ENCODE results near the gene LNX1.
A peak's percentile ranks its signal among the peaks of the same experiment; 100 is the strongest.

LNX1 gene

GRCh38 chr4:53455766-53456165 lies 135.5 kb downstream of the LNX1 start:
- peaks cover 9% of the 10 kb centered on the region for H3K36me3 ChIP-seq (replicated peaks)
- H3K27me3 ChIP-seq (replicated peaks), result no peaks in the 10 kb centered on the region
- TF ChIP-seq CTCF (IDR thresholded peaks at IDR 0.05; ENCODE audit: low read depth, low read length, missing control alignments), result no peak
- no peak overlapping the region for H3K27ac ChIP-seq
- no peak overlapping the region for H3K4me3 ChIP-seq (ENCODE audit: low read depth, low read length)
- in situ Hi-C loops (cut with HindIII; ENCODE audit: low pct_ligation_motif_present, low sequenced_read_pairs), result no loop called here
- no peak for DNase-seq

DNA sequence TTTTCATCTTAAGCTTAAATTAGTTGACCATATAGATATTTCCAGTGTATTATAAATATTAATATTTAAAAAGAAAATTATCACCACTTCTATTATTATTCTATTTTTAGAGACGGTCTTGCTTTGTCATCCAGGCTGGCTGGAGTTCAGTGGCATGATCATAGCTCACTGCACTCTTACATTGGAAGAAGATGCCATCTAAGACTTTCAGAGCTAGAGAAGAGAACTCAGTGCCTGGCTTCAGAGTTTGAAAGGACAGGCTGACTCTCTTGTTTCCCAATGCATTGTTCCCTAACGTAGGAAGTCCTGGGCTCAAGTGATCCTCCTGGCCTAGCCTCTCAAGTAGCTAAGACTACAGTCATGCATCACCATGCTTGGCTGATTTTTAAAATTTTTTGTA lies 137.9 kb downstream of the LNX1 start:
- no peak for TF ChIP-seq CTCF (IDR thresholded peaks at IDR 0.05; ENCODE audit: low read depth, low read length, missing control alignments)
- Histone ChIP-seq H3K27ac (no peak overlapping the region), H3K36me3 (replicated peaks) (peaks cover 9% of the 10 kb centered on the region), H3K4me3 (ENCODE audit: low read depth, low read length) (no peak overlapping the region), H3K27me3 (replicated peaks) (no peaks in the 10 kb centered on the region)
- no peak for DNase-seq
- in situ Hi-C loops (cut with HindIII; ENCODE audit: low pct_ligation_motif_present, low sequenced_read_pairs), result no loop called here

GRCh38 chr4:53450773-53451172 lies 140.5 kb downstream of the LNX1 start:
- Histone ChIP-seq H3K27me3 (replicated peaks) (no peaks in the 10 kb centered on the region), H3K27ac (no peak overlapping the region), H3K4me3 (ENCODE audit: low read depth, low read length) (no peak overlapping the region), H3K36me3 (replicated peaks) (peaks cover 9% of the 10 kb centered on the region)
- DNase-seq, result peak; percentile 11
- TF ChIP-seq CTCF (IDR thresholded peaks at IDR 0.05; ENCODE audit: low read depth, low read length, missing control alignments), result no peak
- in situ Hi-C loops (cut with HindIII; ENCODE audit: low pct_ligation_motif_present, low sequenced_read_pairs), result no loop called here

GRCh38 chr4:53444954-53445353 lies 146.3 kb downstream of the LNX1 start:
- Histone ChIP-seq H3K4me3 (ENCODE audit: low read depth, low read length) (no peak overlapping the region), H3K27ac (no peak overlapping the region), H3K27me3 (replicated peaks) (no peaks in the 10 kb centered on the region), H3K36me3 (replicated peaks) (no peaks in the 10 kb centered on the region)
- no peak for TF ChIP-seq CTCF (IDR thresholded peaks at IDR 0.05; ENCODE audit: low read depth, low read length, missing control alignments)
- in situ Hi-C loops (cut with HindIII; ENCODE audit: low pct_ligation_motif_present, low sequenced_read_pairs), result no loop called here
- DNase-seq, result no peak

DNA sequence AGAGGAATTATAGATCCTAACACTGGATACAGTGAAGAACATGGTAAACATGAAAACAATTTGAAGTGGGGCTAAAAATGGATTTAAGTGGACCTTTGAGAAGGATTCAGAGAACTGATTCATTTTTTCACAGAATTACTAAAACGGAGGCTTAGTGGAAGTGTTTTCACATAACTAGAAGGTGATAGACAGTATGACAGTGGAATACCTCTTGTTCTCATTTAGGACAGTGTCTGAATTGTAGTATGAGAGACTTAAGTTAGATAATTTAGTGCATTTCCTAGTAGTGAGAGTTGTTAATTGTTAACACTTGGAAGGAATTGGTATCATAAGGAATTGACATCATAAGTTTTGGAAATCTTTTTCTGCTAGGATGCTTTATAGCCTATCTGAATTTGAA lies 149.7 kb downstream of the LNX1 start:
- H3K27me3 ChIP-seq (replicated peaks), result no peaks in the 10 kb centered on the region
- H3K36me3 ChIP-seq (replicated peaks), result no peaks in the 10 kb centered on the region
- in situ Hi-C loops (cut with HindIII; ENCODE audit: low pct_ligation_motif_present, low sequenced_read_pairs), result no loop called here
- DNase-seq, result no peak
- no peak overlapping the region for H3K27ac ChIP-seq
- no peak overlapping the region for H3K4me3 ChIP-seq (ENCODE audit: low read depth, low read length)
- no peak for TF ChIP-seq CTCF (IDR thresholded peaks at IDR 0.05; ENCODE audit: low read depth, low read length, missing control alignments)

DNA sequence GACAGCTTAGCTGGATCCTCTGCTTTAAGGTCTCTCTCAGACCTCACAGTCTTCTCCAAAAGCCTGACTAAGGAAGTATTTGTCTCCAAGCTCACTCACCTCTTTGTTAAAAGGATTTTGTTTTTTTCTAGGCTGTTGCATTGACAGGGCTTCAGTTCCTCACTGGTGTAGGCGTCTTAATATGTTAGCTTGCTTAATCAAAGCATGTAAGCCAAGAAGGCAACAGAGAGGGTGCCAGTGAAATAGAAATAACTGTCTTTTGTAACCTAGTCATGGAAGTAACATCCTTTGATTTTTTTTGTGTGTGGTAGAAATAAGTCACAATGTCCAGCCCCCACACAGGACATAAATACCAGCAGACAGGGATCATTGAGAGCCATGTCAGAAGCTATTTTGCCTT lies 155.0 kb downstream of the LNX1 start:
- no peak for DNase-seq
- no peak for TF ChIP-seq CTCF (IDR thresholded peaks at IDR 0.05; ENCODE audit: low read depth, low read length, missing control alignments)
- H3K27ac ChIP-seq, result no peak overlapping the region
- H3K4me3 ChIP-seq (ENCODE audit: low read depth, low read length), result no peak overlapping the region
- no peaks in the 10 kb centered on the region for H3K36me3 ChIP-seq (replicated peaks)
- no peaks in the 10 kb centered on the region for H3K27me3 ChIP-seq (replicated peaks)
- in situ Hi-C loops (cut with HindIII; ENCODE audit: low pct_ligation_motif_present, low sequenced_read_pairs), result no loop called here
